NCI-H345 (cell line): ENCODE results near the gene PLAAT3.
"Not testable (repeated sequence)": the region's sequence is repeated elsewhere in the genome, so short reads cannot be mapped to it uniquely, and the experiment has no call there.

Experiments used
- DNase-seq: peaks from one replicate; lab custom pipeline; 2025; lab: John Stamatoyannopoulos, UW

PLAAT3 gene

GRCh38 chr11:63609536-63609935 lies 4.7 kb downstream of the PLAAT3 start:
- DNase-seq, result no peak

- DNase-seq, result no peak
Observed at GRCh38 chr11:63608353-63609345, 5.6 kb downstream of the PLAAT3 start.

GRCh38 chr11:63603180-63603518 lies 11.1 kb downstream of the PLAAT3 start:
- DNase-seq, result no peak

- DNase-seq, result not testable (repeated sequence)
Observed at GRCh38 chr11:63602290-63603179, 11.7 kb downstream of the PLAAT3 start.

- no peak for DNase-seq
Observed at GRCh38 chr11:63599211-63600122, 14.8 kb downstream of the PLAAT3 start.

GRCh38 chr11:63598556-63598955 lies 15.7 kb downstream of the PLAAT3 start:
- DNase-seq, result no peak

GRCh38 chr11:63595296-63595695 lies 18.9 kb downstream of the PLAAT3 start:
- no peak for DNase-seq

- DNase-seq, result no peak
Observed at GRCh38 chr11:63592975-63593395, 21.2 kb downstream of the PLAAT3 start.

GRCh38 chr11:63590024-63590788 lies 24.0 kb downstream of the PLAAT3 start:
- DNase-seq, result no peak

- no peak for DNase-seq
Observed at GRCh38 chr11:63589000-63589399, 25.2 kb downstream of the PLAAT3 start.

- DNase-seq, result no peak
Observed at GRCh38 chr11:63586451-63587166, 27.6 kb downstream of the PLAAT3 start.

- no peak for DNase-seq
Observed at GRCh38 chr11:63583357-63583677, 30.9 kb downstream of the PLAAT3 start.

- DNase-seq, result not testable (repeated sequence)
Observed at GRCh38 chr11:63581224-63581623, 33.0 kb downstream of the PLAAT3 start.

GRCh38 chr11:63578882-63579281 lies 35.4 kb downstream of the PLAAT3 start:
- DNase-seq, result not testable (repeated sequence)

- no peak for DNase-seq
Observed at GRCh38 chr11:63574856-63575602, 39.2 kb downstream of the PLAAT3 start.

GRCh38 chr11:63573881-63574855 lies 40.1 kb downstream of the PLAAT3 start:
- no peak for DNase-seq

GRCh38 chr11:63572026-63572688 lies 42.1 kb downstream of the PLAAT3 start:
- no peak for DNase-seq

GRCh38 chr11:63569570-63569969 lies 44.7 kb downstream of the PLAAT3 start:
- DNase-seq, result no peak
